NCI-H510A treated with DMSO at 0.1 percent for 48 hours (cell line): Measurements from ENCODE around the gene C1GALT1.

Experiments used
- DNase-seq: peaks from one replicate; lab custom pipeline; 2025; lab: John Stamatoyannopoulos, UW

Gene C1GALT1

GRCh38 chr7:7272294-7272693 lies 90.0 kb downstream of the C1GALT1 start:
- no peak for DNase-seq

GRCh38 chr7:7274782-7275181 lies 92.4 kb downstream of the C1GALT1 start:
- DNase-seq = no peak

GRCh38 chr7:7276161-7276560 lies 93.8 kb downstream of the C1GALT1 start:
- DNase-seq = no peak

GRCh38 chr7:7290429-7291122 lies 108.2 kb downstream of the C1GALT1 start:
- DNase-seq = no peak

GRCh38 chr7:7292085-7292484 lies 109.7 kb downstream of the C1GALT1 start:
- no peak for DNase-seq

GRCh38 chr7:7292608-7293007 lies 110.3 kb downstream of the C1GALT1 start:
- DNase-seq = no peak

- no peak for DNase-seq
These were observed 110.7 kb downstream of the C1GALT1 start for GRCh38 chr7:7293092-7293491.

GRCh38 chr7:7294911-7295310 lies 112.6 kb downstream of the C1GALT1 start:
- DNase-seq = no peak
